GM23338 (cell line): ENCODE measurements around the gene VDR.

Source experiments
- CREB1 ChIP-seq: fragments of 250-450 bp; sonication (Bioruptor Pico); IDR thresholded peaks from 2 replicates; pipeline ENCODE4 v1.5.0; 2020; ENCODE audit warnings: low read depth, mild to moderate bottlenecking, moderate library complexity
- TF ChIP-seq, protein P1 (sequence below), 2 experiments: fragments of 200-600 bp in 1 of 2; sonication (generic) in 1 of 2; conservative IDR thresholded peaks; 2 replicates each; pipeline versions ENCODE4 v1.5.1 to v1.6.1; 2016 to 2017; ENCODE audit warnings: antibody characterized with exemption in 2 of 2, low read depth in 2 of 2, mild to moderate bottlenecking in 2 of 2, moderate library complexity in 1 of 2

DNA sequence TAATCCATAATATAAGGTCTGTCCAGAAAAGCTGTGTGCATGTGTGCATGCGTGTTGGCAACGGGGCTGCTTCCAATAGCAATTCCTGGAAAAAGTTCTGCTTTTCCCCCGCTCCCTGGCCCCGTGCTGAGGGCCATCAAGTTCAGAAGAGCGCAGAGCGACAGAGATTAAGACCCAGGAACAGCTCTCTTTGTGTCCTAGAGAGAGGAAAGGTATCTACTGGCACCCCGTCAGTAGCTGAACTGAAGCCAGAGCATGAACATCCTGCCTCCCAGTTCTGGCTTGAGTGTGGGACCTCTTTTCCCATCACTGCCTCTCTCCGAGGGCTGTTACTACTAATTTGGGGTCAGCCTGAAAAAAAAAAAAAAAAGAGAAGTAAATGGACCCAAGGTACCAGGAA lies 100.6 kb downstream of the VDR start:
- TF ChIP-seq, protein P1, sequence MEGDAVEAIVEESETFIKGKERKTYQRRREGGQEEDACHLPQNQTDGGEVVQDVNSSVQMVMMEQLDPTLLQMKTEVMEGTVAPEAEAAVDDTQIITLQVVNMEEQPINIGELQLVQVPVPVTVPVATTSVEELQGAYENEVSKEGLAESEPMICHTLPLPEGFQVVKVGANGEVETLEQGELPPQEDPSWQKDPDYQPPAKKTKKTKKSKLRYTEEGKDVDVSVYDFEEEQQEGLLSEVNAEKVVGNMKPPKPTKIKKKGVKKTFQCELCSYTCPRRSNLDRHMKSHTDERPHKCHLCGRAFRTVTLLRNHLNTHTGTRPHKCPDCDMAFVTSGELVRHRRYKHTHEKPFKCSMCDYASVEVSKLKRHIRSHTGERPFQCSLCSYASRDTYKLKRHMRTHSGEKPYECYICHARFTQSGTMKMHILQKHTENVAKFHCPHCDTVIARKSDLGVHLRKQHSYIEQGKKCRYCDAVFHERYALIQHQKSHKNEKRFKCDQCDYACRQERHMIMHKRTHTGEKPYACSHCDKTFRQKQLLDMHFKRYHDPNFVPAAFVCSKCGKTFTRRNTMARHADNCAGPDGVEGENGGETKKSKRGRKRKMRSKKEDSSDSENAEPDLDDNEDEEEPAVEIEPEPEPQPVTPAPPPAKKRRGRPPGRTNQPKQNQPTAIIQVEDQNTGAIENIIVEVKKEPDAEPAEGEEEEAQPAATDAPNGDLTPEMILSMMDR (conservative IDR thresholded peaks at IDR 0.05; ENCODE audit: low read depth in 2 of 2): no peak
- TF ChIP-seq CREB1: no peak
